ENCODE measurements around the gene OR1I1. TPM values are rescaled to one million over a fixed set of nuclear protein-coding genes. Genes with fewer than 3 reads are reported as not detected.

OR1I1 gene
- polyA plus RNA-seq, 1 donor = 0.13 TPM

Other genes with a start within 250 kb of the OR1I1 start
- gene OR7A5, start 247.0 kb upstream of the OR1I1 start, polyA plus RNA-seq (ENCODE audit: insufficient read length) = 0.05 TPM
- 0.23 TPM for gene OR7C1, start 247.0 kb upstream of the OR1I1 start, polyA plus RNA-seq (ENCODE audit: insufficient read length)
- gene OR7A10, start 233.3 kb upstream of the OR1I1 start, polyA plus RNA-seq (ENCODE audit: insufficient read length) = not detected
- 0.10 TPM for gene OR7A17, start 196.1 kb upstream of the OR1I1 start, polyA plus RNA-seq (ENCODE audit: insufficient read length)
- not detected for gene OR7C2, start 140.7 kb upstream of the OR1I1 start, polyA plus RNA-seq (ENCODE audit: insufficient read length)
- gene SLC1A6, start 102.3 kb upstream of the OR1I1 start, polyA plus RNA-seq (ENCODE audit: insufficient read length) = 0.48 TPM
- 0.05 TPM for gene CASP14, start 32.7 kb upstream of the OR1I1 start, polyA plus RNA-seq (ENCODE audit: insufficient read length)
- gene SYDE1, start 25.2 kb downstream of the OR1I1 start, polyA plus RNA-seq (ENCODE audit: insufficient read length) = 14.4 TPM
- 102 TPM for gene NOTCH3, start 118.8 kb downstream of the OR1I1 start, polyA plus RNA-seq (ENCODE audit: insufficient read length)
- gene EPHX3, start 150.2 kb downstream of the OR1I1 start, polyA plus RNA-seq (ENCODE audit: insufficient read length) = 3.9 TPM

All from left kidney (tissue), 1 donor.